K562 (cell line): Measurements from ENCODE around the gene PTGES3. TPM values are rescaled to one million over a fixed set of nuclear protein-coding genes. Genes with fewer than 3 reads are reported as not detected.
A peak's percentile ranks its signal among the peaks of the same experiment; 100 is the strongest.

Source experiments
- ARHGAP35 ChIP-seq: fragments of 450-650 bp; IDR thresholded peaks from 2 replicates; pipeline ENCODE4 v1.6.1; 2018; ENCODE audit not compliant: partially characterized antibody
- ATF1 ChIP-seq, 2 experiments: fragments of 450-650 bp in 1 of 2; IDR thresholded peaks; 2 replicates each; pipeline ENCODE4 v1.6.1; 2016; ENCODE audit warnings: missing compliant biosample characterization in 1 of 2, missing genetic modification characterization in 1 of 2
- CC2D1A ChIP-seq: fragments of 450-650 bp; IDR thresholded peaks from 2 replicates; pipeline ENCODE4 v1.6.1; 2017; ENCODE audit warnings: mild to moderate bottlenecking
- E2F3 ChIP-seq: fragments of 250-450 bp; sonication (Bioruptor Pico); IDR thresholded peaks from 2 replicates; pipeline ENCODE4 v1.4.0; 2020; ENCODE audit warnings: mild to moderate bottlenecking
- ETS2 ChIP-seq: IDR thresholded peaks from 2 replicates; pipeline ENCODE4 v1.6.1; 2016; ENCODE audit warnings: borderline replicate concordance, missing genetic modification characterization, mild to moderate bottlenecking, moderate library complexity, missing compliant biosample characterization; ENCODE audit not compliant: poor library complexity, severe bottlenecking
- GABPB2 ChIP-seq: fragments of 250-450 bp; sonication (Bioruptor Pico); conservative IDR thresholded peaks from 2 replicates; pipeline ENCODE4 v1.5.1; 2021; ENCODE audit warnings: mild to moderate bottlenecking
- HDGF ChIP-seq: fragments of 450-650 bp; IDR thresholded peaks from 2 replicates; pipeline ENCODE4 v1.6.1; 2016
- HNRNPLL ChIP-seq: fragments of 200-400 bp; formaldehyde crosslinking; IDR thresholded peaks from 2 replicates; pipeline ENCODE4 v1.6.1; 2017; ENCODE audit warnings: low read length, low read depth, mild to moderate bottlenecking; ENCODE audit not compliant: poor library complexity, severe bottlenecking
- KAT7 ChIP-seq: sonication (generic); formaldehyde crosslinking; IDR thresholded peaks from 2 replicates; pipeline ENCODE4 v1.8.0; 2022; ENCODE audit warnings: missing genetic modification reagents, mild to moderate bottlenecking, borderline replicate concordance
- KLF6 ChIP-seq: fragments of 250-450 bp; sonication (Bioruptor Pico); IDR thresholded peaks from 2 replicates; pipeline ENCODE4 v1.4.0; 2020; ENCODE audit warnings: mild to moderate bottlenecking, moderate library complexity, borderline replicate concordance
- MBD2 ChIP-seq: sonication (generic); IDR thresholded peaks from 2 replicates; pipeline ENCODE4 v1.6.1; 2016; ENCODE audit warnings: low read depth, borderline replicate concordance
- MCM2 ChIP-seq: fragments of 450-650 bp; IDR thresholded peaks from 2 replicates; pipeline ENCODE4 v1.6.1; 2017; ENCODE audit warnings: low read depth, mild to moderate bottlenecking
- MED1 ChIP-seq: sonication (generic); formaldehyde crosslinking; IDR thresholded peaks from 2 replicates; pipeline ENCODE4 v1.8.1; 2023; ENCODE audit warnings: missing genetic modification reagents, borderline replicate concordance
- PHB ChIP-seq: fragments of 250-450 bp; sonication (Bioruptor Pico); IDR thresholded peaks from 2 replicates; pipeline ENCODE4 v1.5.0; 2021
- PHF8 ChIP-seq: fragments of 200-600 bp; sonication (generic); IDR thresholded peaks from 2 replicates; pipeline ENCODE4 v1.6.1; 2012; ENCODE audit warnings: mixed run types, mild to moderate bottlenecking, inconsistent platforms, low read length, moderate library complexity, borderline replicate concordance
- POLR2H ChIP-seq: IDR thresholded peaks from 2 replicates; pipeline ENCODE4 v1.6.1; 2016; ENCODE audit warnings: missing genetic modification characterization, low read depth, mild to moderate bottlenecking, control low read depth, missing compliant biosample characterization, moderate library complexity
- RNF219 ChIP-seq: fragments of 250-450 bp; sonication (Bioruptor Pico); IDR thresholded peaks from 2 replicates; pipeline ENCODE4 v1.5.0; 2022; ENCODE audit warnings: mild to moderate bottlenecking
- SMAD3 ChIP-seq: fragments of 450-650 bp; formaldehyde crosslinking; conservative IDR thresholded peaks from 2 replicates; pipeline ENCODE4 v1.4.0; 2020; ENCODE audit warnings: mild to moderate bottlenecking
- STAG1 ChIP-seq: sonication (generic); formaldehyde crosslinking; IDR thresholded peaks from 2 replicates; pipeline ENCODE4 v1.5.0; 2020; ENCODE audit warnings: missing genetic modification reagents, borderline replicate concordance
- SUPT5H ChIP-seq: fragments of 450-650 bp; IDR thresholded peaks from 2 replicates; pipeline ENCODE4 v1.6.1; 2016
- TAL1 ChIP-seq: fragments of 450-650 bp; IDR thresholded peaks from 2 replicates; pipeline ENCODE4 v1.6.1; 2016; ENCODE audit warnings: mild to moderate bottlenecking
- ZBED1 ChIP-seq: IDR thresholded peaks from 2 replicates; pipeline ENCODE4 v1.6.1; 2014
- ZNF217 ChIP-seq: sonication (generic); formaldehyde crosslinking; IDR thresholded peaks from 2 replicates; pipeline ENCODE4 v1.8.0; 2022; ENCODE audit warnings: mild to moderate bottlenecking, missing genetic modification reagents
- ZNF766 ChIP-seq: fragments of 200-800 bp; sonication (Bioruptor generic); conservative IDR thresholded peaks from 2 replicates; pipeline ENCODE4 v1.6.1; 2016; ENCODE audit warnings: missing genetic modification characterization, missing compliant biosample characterization
- ZSCAN29 ChIP-seq: fragments of 450-650 bp; IDR thresholded peaks from 2 replicates; pipeline ENCODE4 v1.6.1; 2017
- polyA plus RNA-seq, 8 experiments: library from polyadenylated mRNA; depleted of rRNA in 4 of 8; stranded (reverse) in 5 of 8; unstranded in 3 of 8; fragments of >200 nt; fragmentation: Nextera tagmentation in 2 of 8; fragmentation: Illumina TruSeq in 1 of 8; extraction: Ambion mirVana in 2 of 8; extraction: Trizol in 1 of 8; gene quantifications; 2 replicates each; pipeline versions ENCODE4 v1.2.1 to v1.2.3, GENCODE V29; 2011 to 2014; ENCODE audit warnings: inconsistent platforms in 1 of 8, missing spikeins in 1 of 8
- total RNA-seq, 7 experiments: library from RNA; depleted of rRNA in 6 of 7; stranded (reverse); fragments of >200 nt in 6 of 7; fragmentation: Illumina TruSeq in 2 of 7; extraction: Trizol in 2 of 7; gene quantifications; 2 replicates each; pipeline versions ENCODE4 v1.2.1 to v1.2.3, GENCODE V29; 2011 to 2021; ENCODE audit warnings: low replicate concordance in 1 of 7
- TF ChIP-seq, protein P1 (sequence below): sonication (generic); formaldehyde crosslinking; IDR thresholded peaks from 2 replicates; pipeline ENCODE4 v1.8.0; 2022; ENCODE audit warnings: mild to moderate bottlenecking, missing genetic modification reagents
- TF ChIP-seq, protein P2 (sequence below), 2 experiments: fragments of 450-650 bp; IDR thresholded peaks; 2 replicates each; pipeline ENCODE4 v1.6.1; 2016

PTGES3 gene
- total and polyA plus RNA-seq, 9 of the 15 experiments (the other 6 are each of a cell fraction or from before 2014, with no cell fraction given), result 163 to 501 (median 213) TPM

DNA sequence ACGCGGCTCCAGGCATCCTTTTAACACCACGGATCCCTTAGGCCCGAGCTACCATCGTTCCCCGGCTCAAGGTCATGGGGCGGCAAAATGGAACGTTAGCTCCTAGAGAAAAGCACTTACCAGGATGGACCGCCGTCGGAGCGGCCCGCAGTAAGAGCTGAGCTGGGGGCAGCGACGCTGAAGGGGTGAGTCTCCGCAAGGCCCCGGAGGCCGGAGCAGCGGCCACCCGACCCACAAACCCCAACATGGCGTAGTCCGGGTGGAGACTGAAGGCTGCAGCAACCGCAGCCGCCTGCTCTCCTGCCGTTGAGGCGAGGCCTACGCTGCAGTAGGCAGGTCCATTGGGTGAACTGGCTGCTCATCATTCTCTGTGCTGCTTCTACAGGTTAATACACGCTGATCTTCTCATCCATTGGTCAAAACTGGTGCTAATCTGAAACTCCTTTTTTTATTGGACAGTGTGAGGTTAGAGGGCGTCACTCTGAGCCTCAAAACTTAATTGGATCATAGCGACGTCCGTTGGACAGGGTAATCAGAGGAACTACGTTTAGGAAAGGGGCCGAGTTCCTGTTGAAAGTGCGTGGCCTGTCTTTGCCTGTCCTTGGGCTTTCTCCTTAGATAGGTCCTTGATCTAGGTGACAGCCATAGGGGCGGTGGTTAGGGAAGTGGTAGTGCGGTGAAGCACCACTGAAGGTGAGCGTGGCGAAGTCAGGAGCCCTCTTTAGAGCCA lies 42.2 kb downstream of the PTGES3 start, which contains the start of gene ATP5F1B (continued):
- TF ChIP-seq ARHGAP35 (no peak), ZNF217 (CRISPR knock-in tag) (0 out of 2 replicates have a peak, but pooled peaks have one; percentile 20), KLF6 (CRISPR knock-in tag) (no peak), KAT7 (peak; percentile 0; the same call in 1 of the 2 replicates), MED1 (CRISPR knock-in tag) (0 out of 2 replicates have a peak, but pooled peaks have one; percentile 75), ZBED1 (no peak), PHB (CRISPR knock-in tag) (0 out of 2 replicates have a peak, but pooled peaks have one; percentile 49), E2F3 (CRISPR knock-in tag) (0 out of 2 replicates have a peak, but pooled peaks have one; percentile 44), MBD2 (peak; percentile 100), MCM2 (no peak), RNF219 (CRISPR knock-in tag) (no peak), SMAD3 (CRISPR knock-in tag) (0 out of 2 replicates have a peak, but pooled peaks have one; percentile 22), HNRNPLL (peak; percentile 78), HDGF (no peak), PHF8 (peak; percentile 99), ETS2 (tag) (no peak), STAG1 (CRISPR knock-in tag) (peak; percentile 50; the same call in 1 of the 2 replicates), ZSCAN29 (no peak), ZNF766 (0 out of 2 replicates have a peak, but pooled peaks have one; percentile 31), CC2D1A (0 out of 2 replicates have a peak, but pooled peaks have one; percentile 60), SUPT5H (peak; percentile 99), TAL1 (no peak), GABPB2 (CRISPR knock-in tag) (0 out of 2 replicates have a peak, but pooled peaks have one; percentile 12), ATF1 (CRISPR knock-in tag; IDR thresholded peaks at IDR 0.05) (no peak), ATF1 (tag; IDR thresholded peaks at IDR 0.05) (peak; percentile 97), POLR2H (tag) (peak; percentile 97)
- TF ChIP-seq, protein P1, sequence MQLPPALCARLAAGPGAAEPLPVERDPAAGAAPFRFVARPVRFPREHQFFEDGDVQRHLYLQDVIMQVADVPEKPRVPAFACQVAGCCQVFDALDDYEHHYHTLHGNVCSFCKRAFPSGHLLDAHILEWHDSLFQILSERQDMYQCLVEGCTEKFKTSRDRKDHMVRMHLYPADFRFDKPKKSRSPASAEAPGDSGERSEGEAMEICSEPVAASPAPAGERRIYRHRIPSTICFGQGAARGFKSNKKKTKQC (CRISPR knock-in tag), result peak; percentile 60; the same call in 1 of the 2 replicates
- TF ChIP-seq, protein P2, sequence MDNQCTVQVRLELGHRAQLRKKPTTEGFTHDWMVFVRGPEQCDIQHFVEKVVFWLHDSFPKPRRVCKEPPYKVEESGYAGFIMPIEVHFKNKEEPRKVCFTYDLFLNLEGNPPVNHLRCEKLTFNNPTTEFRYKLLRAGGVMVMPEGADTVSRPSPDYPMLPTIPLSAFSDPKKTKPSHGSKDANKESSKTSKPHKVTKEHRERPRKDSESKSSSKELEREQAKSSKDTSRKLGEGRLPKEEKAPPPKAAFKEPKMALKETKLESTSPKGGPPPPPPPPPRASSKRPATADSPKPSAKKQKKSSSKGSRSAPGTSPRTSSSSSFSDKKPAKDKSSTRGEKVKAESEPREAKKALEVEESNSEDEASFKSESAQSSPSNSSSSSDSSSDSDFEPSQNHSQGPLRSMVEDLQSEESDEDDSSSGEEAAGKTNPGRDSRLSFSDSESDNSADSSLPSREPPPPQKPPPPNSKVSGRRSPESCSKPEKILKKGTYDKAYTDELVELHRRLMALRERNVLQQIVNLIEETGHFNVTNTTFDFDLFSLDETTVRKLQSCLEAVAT (IDR thresholded peaks at IDR 0.05), result peak; percentile 89 to 100
